K562 (cell line): Measurements from ENCODE around the gene TRIM47. TPM values are rescaled to one million over a fixed set of nuclear protein-coding genes. Genes with fewer than 3 reads are reported as not detected.

ENCODE experiments used
- ATAC-seq: fragments of 200-7000 bp; cut with Tn5 transposase; 3 replicates; pipeline ENCODE4 v1.9.1; 2020; ENCODE audit warnings: moderate library complexity
- BruUV-seq: library from RNA; stranded (reverse); fragments of 400-500 nt; replicated peaks from 2 replicates; lab custom pipeline; 2021; lab: Mats Ljungman, UMichigan
- CTCF ChIA-PET: fragments of 300-600 bp; formaldehyde crosslinking; extraction: SDS; loops from one replicate; lab custom pipeline; 2021; ENCODE audit warnings: low intra/inter-chr PET ratio; lab: Yijun Ruan, JAX
- POLR2A ChIA-PET: fragments of 300-600, 350-650 bp; sonication (Branson Sonifier 250); formaldehyde crosslinking; extraction: SDS; loops from one replicate; lab custom pipeline; 2021; ENCODE audit warnings: antibody characterized with exemption, inconsistent platforms; lab: Yijun Ruan, JAX
- DNase-seq, 4 experiments: peaks; one replicate each; pipeline versions ENCODE4 v3.0.0 to v3.0.0-alpha.2; 2011 to 2018; ENCODE audit warnings: low spot score in 3 of 4, mixed read lengths in 3 of 4; ENCODE audit errors: extremely low read depth in 1 of 4
- FAIRE-seq: peaks from 2 replicates; lab custom pipeline; 2011; peaks lifted over from hg19 to GRCh38; lab: Jason Lieb, UNC
- H2AFZ ChIP-seq: 2 replicates; pipeline ENCODE4 v1.6.0; 2011; ENCODE audit warnings: low read depth, low read length, control low read depth, inconsistent platforms
- H3K27ac ChIP-seq: fragments of 200-600 bp; 3 replicates; pipeline ENCODE4 v1.8.0; 2011; ENCODE audit warnings: low read depth, mild to moderate bottlenecking, control low read depth, inconsistent platforms, low read length, moderate library complexity, mixed read lengths; ENCODE audit errors: extremely low read depth
- H3K27me3 ChIP-seq, 2 experiments: fragments of 300-600 bp in 1 of 2; 2 replicates in 1 of 2; 3 replicates in 1 of 2; pipeline versions ENCODE4 v1.6.0 to v1.8.0; 2011; ENCODE audit warnings: inconsistent platforms in 2 of 2, low read length in 2 of 2, mild to moderate bottlenecking in 1 of 2, mixed read lengths in 1 of 2, moderate library complexity in 1 of 2; ENCODE audit not compliant: control insufficient read depth in 2 of 2, insufficient read depth in 2 of 2
- H3K36me3 ChIP-seq: fragments of 300-600 bp; 3 replicates; pipeline ENCODE4 v1.8.0; 2011; ENCODE audit warnings: mild to moderate bottlenecking, low read length, inconsistent platforms; ENCODE audit not compliant: control insufficient read depth, insufficient read depth
- H3K4me1 ChIP-seq, 2 experiments: fragments of 200-600 bp in 1 of 2; replicated peaks in 1 of 2; 2 replicates in 1 of 2; 3 replicates in 1 of 2; pipeline versions ENCODE4 v1.5.1 to v1.8.0; 2011; ENCODE audit warnings: inconsistent platforms in 2 of 2, low read length in 2 of 2, mild to moderate bottlenecking in 1 of 2, mixed read lengths in 1 of 2, moderate library complexity in 1 of 2; ENCODE audit not compliant: control insufficient read depth in 2 of 2, insufficient read depth in 2 of 2
- H3K4me2 ChIP-seq: 2 replicates; pipeline ENCODE4 v1.6.1; 2011; ENCODE audit warnings: low read length, control low read depth, inconsistent platforms, mixed read lengths; ENCODE audit not compliant: insufficient read depth
- H3K4me3 ChIP-seq: fragments of 200-600 bp; sonication (generic), shearing (Covaris generic); 2 replicates; pipeline ENCODE4 v1.5.1; 2016; ENCODE audit warnings: control low read depth, inconsistent platforms
- H3K79me2 ChIP-seq: fragments of 200-600 bp; 3 replicates; pipeline ENCODE4 v1.8.0; 2011; ENCODE audit warnings: low read length, inconsistent platforms; ENCODE audit not compliant: control insufficient read depth, insufficient read depth
- H3K9ac ChIP-seq, 2 experiments: 2 replicates each; pipeline versions ENCODE4 v1.6.0 to v1.6.1; 2011; ENCODE audit warnings: low read depth in 2 of 2, low read length in 2 of 2, control low read depth in 1 of 2, inconsistent platforms in 1 of 2, mild to moderate bottlenecking in 1 of 2, mixed read lengths in 1 of 2; ENCODE audit not compliant: insufficient read depth in 1 of 2
- H3K9me1 ChIP-seq: one replicate; pipeline ENCODE4 v1.6.0; 2011; ENCODE audit warnings: inconsistent platforms, mild to moderate bottlenecking, low read length, moderate library complexity; ENCODE audit not compliant: control insufficient read depth, insufficient read depth
- H3K9me3 ChIP-seq: replicated peaks from 2 replicates; pipeline ENCODE4 v1.5.1; 2011; ENCODE audit warnings: low read depth, low read length, inconsistent platforms; ENCODE audit not compliant: control insufficient read depth, insufficient read depth
- H4K20me1 ChIP-seq: replicated peaks from 2 replicates; pipeline ENCODE4 v1.6.1; 2011; ENCODE audit warnings: low read length, inconsistent platforms, mixed read lengths; ENCODE audit not compliant: control insufficient read depth, insufficient read depth
- EP400 ChIP-seq: fragments of 450-650 bp; IDR thresholded peaks from 2 replicates; pipeline ENCODE4 v1.6.1; 2017; ENCODE audit warnings: antibody characterized with exemption, mild to moderate bottlenecking, moderate library complexity
- FOXA1 ChIP-seq: fragments of 450-650 bp; IDR thresholded peaks from 2 replicates; pipeline ENCODE4 v1.6.1; 2016; ENCODE audit warnings: mild to moderate bottlenecking, borderline replicate concordance
- HNRNPLL ChIP-seq: fragments of 200-400 bp; formaldehyde crosslinking; IDR thresholded peaks from 2 replicates; pipeline ENCODE4 v1.6.1; 2017; ENCODE audit warnings: low read length, low read depth, mild to moderate bottlenecking; ENCODE audit not compliant: poor library complexity, severe bottlenecking
- ILF3 ChIP-seq: fragments of 450-650 bp; IDR thresholded peaks from 2 replicates; pipeline ENCODE4 v1.6.1; 2018; ENCODE audit warnings: antibody characterized with exemption, mild to moderate bottlenecking, moderate library complexity, borderline replicate concordance
- KDM4B ChIP-seq, 2 experiments: fragments of 450-650 bp in 1 of 2; sonication (generic) in 1 of 2; IDR thresholded peaks; 2 replicates each; pipeline ENCODE4 v1.6.1; 2016 to 2017; ENCODE audit warnings: borderline replicate concordance in 2 of 2, antibody characterized with exemption in 1 of 2, low read depth in 1 of 2, mild to moderate bottlenecking in 1 of 2
- MAFG ChIP-seq: fragments of 450-650 bp; conservative IDR thresholded peaks from 2 replicates; pipeline ENCODE4 v1.6.1; 2016; ENCODE audit warnings: missing genetic modification characterization, missing compliant biosample characterization
- MEF2A ChIP-seq: IDR thresholded peaks from 2 replicates; pipeline ENCODE4 v1.6.1; 2011; ENCODE audit warnings: low read depth, mild to moderate bottlenecking, low read length, moderate library complexity; ENCODE audit not compliant: control insufficient read depth
- POLR2AphosphoS2 ChIP-seq: IDR thresholded peaks from 2 replicates; pipeline ENCODE4 v1.6.1; 2012; ENCODE audit warnings: low read length, improper control_type of control experiment
- SETDB1 ChIP-seq: IDR thresholded peaks from one replicate; pipeline ENCODE4 v1.6.1; 2012; ENCODE audit warnings: low read length, control low read depth, inconsistent platforms
- SLC30A9 ChIP-seq: fragments of 250-450 bp; sonication (Bioruptor Pico); IDR thresholded peaks from 2 replicates; pipeline ENCODE4 v1.8.0; 2022; ENCODE audit warnings: mild to moderate bottlenecking, moderate library complexity
- STAT5A ChIP-seq: IDR thresholded peaks from 2 replicates; pipeline ENCODE4 v1.6.1; 2012; ENCODE audit warnings: low read length, inconsistent platforms, borderline replicate concordance
- TAL1 ChIP-seq: fragments of 450-650 bp; IDR thresholded peaks from 2 replicates; pipeline ENCODE4 v1.6.1; 2016; ENCODE audit warnings: mild to moderate bottlenecking
- ZFP30 ChIP-seq: fragments of 250-450 bp; sonication (Bioruptor Pico); IDR thresholded peaks from 2 replicates; pipeline ENCODE4 v1.8.0; 2022; ENCODE audit warnings: moderate library complexity, mild to moderate bottlenecking, inconsistent platforms, borderline replicate concordance
- ZNF274 ChIP-seq: IDR thresholded peaks from 2 replicates; pipeline ENCODE4 v1.6.1; 2011; ENCODE audit warnings: low read depth, mild to moderate bottlenecking, low read length, moderate library complexity, borderline replicate concordance
- ZNF644 ChIP-seq: fragments of 200-800 bp; sonication (Bioruptor generic); IDR thresholded peaks from 2 replicates; pipeline ENCODE4 v1.6.1; 2016; ENCODE audit warnings: low read depth, missing genetic modification characterization, missing compliant biosample characterization
- WGBS: fragments of 100-300 bp; shearing (Covaris generic); methylation state at CpG from one replicate; pipeline ENCODE4 v1.1.6; 2016; ENCODE audit warnings: low coverage, mixed read lengths; ENCODE audit not compliant: insufficient coverage; ENCODE audit errors: missing lambda C conversion rate; 5-methylcytosine and 5-hydroxymethylcytosine counted together
- in situ Hi-C: fragments of 300-500 bp; cut with MboI; formaldehyde crosslinking; loops from 4 replicates; pipeline ENCODE4 v1.15.0; 2018; ENCODE audit warnings: inconsistent platforms, mixed read lengths
- intact Hi-C: fragments of 100-400 bp; cut with micrococcal nuclease; formaldehyde crosslinking; loops from 2 replicates; pipeline ENCODE4 v1.14.2; 2022
- polyA plus RNA-seq, 8 experiments: library from polyadenylated mRNA; depleted of rRNA in 4 of 8; stranded (reverse) in 5 of 8; unstranded in 3 of 8; fragments of >200 nt; fragmentation: Nextera tagmentation in 2 of 8; fragmentation: Illumina TruSeq in 1 of 8; extraction: Ambion mirVana in 2 of 8; extraction: Trizol in 1 of 8; gene quantifications; 2 replicates each; pipeline versions ENCODE4 v1.2.1 to v1.2.3, GENCODE V29; 2011 to 2014; ENCODE audit warnings: inconsistent platforms in 1 of 8, missing spikeins in 1 of 8
- total RNA-seq, 7 experiments: library from RNA; depleted of rRNA in 6 of 7; stranded (reverse); fragments of >200 nt in 6 of 7; fragmentation: Illumina TruSeq in 2 of 7; extraction: Trizol in 2 of 7; gene quantifications; 2 replicates each; pipeline versions ENCODE4 v1.2.1 to v1.2.3, GENCODE V29; 2011 to 2021; ENCODE audit warnings: low replicate concordance in 1 of 7
- TF ChIP-seq, protein P1 (sequence below): sonication (generic); formaldehyde crosslinking; IDR thresholded peaks from 2 replicates; pipeline ENCODE4 v1.8.1; 2023; ENCODE audit warnings: mild to moderate bottlenecking, missing genetic modification reagents
- TF ChIP-seq, protein P2 (sequence below): sonication (generic); formaldehyde crosslinking; IDR thresholded peaks from 2 replicates; pipeline ENCODE4 v1.8.1; 2023; ENCODE audit warnings: mild to moderate bottlenecking, missing genetic modification reagents

The TRIM47 gene
- total and polyA plus RNA-seq, 9 of the 15 experiments (the other 6 are each of a cell fraction or from before 2014, with no cell fraction given): 0.56 to 6.1 (median 3.2) TPM

DNA sequence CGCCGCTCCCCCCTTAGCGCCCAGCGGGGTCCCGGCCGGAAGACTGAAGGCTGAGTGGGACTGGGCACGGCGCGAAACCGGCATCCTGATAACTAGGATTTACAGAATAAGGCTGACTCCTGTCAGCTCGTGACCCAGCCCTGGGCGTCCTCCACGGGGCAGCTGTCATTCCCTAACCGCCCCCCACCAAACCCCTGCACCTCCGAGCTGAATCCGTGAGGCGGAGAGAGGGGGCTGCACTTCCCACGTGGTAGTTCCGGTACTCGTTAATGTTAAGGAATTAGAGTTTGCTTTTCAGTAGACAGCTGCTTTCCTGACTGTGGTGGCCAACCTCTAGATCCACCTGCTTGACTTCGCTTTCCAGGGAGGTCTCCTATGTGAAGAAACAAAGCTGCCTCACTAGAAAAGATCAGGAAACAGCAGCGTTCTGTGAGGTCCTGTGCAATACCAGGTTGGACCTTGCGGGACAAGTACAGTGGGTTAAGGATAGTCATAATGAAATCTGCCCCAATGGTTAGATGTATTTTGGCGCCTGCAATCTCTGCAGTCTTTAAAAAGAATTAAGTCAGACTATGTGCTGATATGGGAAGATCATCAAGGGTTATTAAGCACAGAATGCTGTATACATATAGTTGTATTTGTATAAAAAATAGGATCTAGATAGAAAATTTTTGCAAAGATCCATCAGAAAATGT is 22.2 kb downstream of the TRIM47 start:
- ATAC-seq (peak; percentile 70), DNase-seq (peak in 1 of 4 experiments; percentile 49), FAIRE-seq (peak; percentile 69)
- peaks cover 5% of the 10 kb centered on the region; the same call in 2 of the 3 replicates for H3K36me3 ChIP-seq
- H3K79me2 ChIP-seq: peaks cover 34% of the 10 kb centered on the region
- H3K9me1 ChIP-seq: no peaks in the 10 kb centered on the region
- H3K4me2 ChIP-seq: peak overlapping the region; percentile 93
- BruUV-seq: TSS peak; percentile 85
- H3K9ac ChIP-seq: peak overlapping the region; percentile 96 to 97
- peaks cover 31 to 34% of the 10 kb centered on the region in 2 experiments for H3K4me1 ChIP-seq
- ChIA-PET CTCF (interaction anchor here (2.6 kb wide), 1 partner anchor 40 kb away, joined by 16 read pairs; the partner anchor contains the start of gene TRIM65), POLR2A (interaction anchor here (0.6 to 8.2 kb wide), 12 partner anchors 9 to 1120 kb away, joined by 3 to 109 read pairs (median 4); partner anchors contain the start of gene UNC13D)
- peak overlapping the region; percentile 93 for H3K27ac ChIP-seq
- no peaks in the 10 kb centered on the region for H3K9me3 ChIP-seq
- intact Hi-C loops (loop anchor here (5.0 kb wide), 1 partner anchor 74 kb away; the partner anchor contains the start of gene UNK), in situ Hi-C loops (no loop called here)
- peak overlapping the region; percentile 69 for H2AFZ ChIP-seq
- peak overlapping the region; percentile 88 for H3K4me3 ChIP-seq
- 2% methylated on average over 24 of the region's 24 CpGs for WGBS
- no peaks in the 10 kb centered on the region for H4K20me1 ChIP-seq
- H3K27me3 ChIP-seq: no peaks in the 10 kb centered on the region
- TF ChIP-seq POLR2AphosphoS2: peak; percentile 54
- no peak for TF ChIP-seq HNRNPLL
- no peak for TF ChIP-seq ZNF274
- TF ChIP-seq ILF3: no peak
- TF ChIP-seq ZNF644 (tag): no peak
- TF ChIP-seq, protein P1, sequence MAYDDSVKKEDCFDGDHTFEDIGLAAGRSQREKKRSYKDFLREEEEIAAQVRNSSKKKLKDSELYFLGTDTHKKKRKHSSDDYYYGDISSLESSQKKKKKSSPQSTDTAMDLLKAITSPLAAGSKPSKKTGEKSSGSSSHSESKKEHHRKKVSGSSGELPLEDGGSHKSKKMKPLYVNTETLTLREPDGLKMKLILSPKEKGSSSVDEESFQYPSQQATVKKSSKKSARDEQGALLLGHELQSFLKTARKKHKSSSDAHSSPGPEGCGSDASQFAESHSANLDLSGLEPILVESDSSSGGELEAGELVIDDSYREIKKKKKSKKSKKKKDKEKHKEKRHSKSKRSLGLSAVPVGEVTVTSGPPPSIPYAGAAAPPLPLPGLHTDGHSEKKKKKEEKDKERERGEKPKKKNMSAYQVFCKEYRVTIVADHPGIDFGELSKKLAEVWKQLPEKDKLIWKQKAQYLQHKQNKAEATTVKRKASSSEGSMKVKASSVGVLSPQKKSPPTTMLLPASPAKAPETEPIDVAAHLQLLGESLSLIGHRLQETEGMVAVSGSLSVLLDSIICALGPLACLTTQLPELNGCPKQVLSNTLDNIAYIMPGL (CRISPR knock-in tag): 0 out of 2 replicates have a peak, but pooled peaks have one; percentile 9
- TF ChIP-seq MAFG (tag): no peak
- no peak for TF ChIP-seq MEF2A
- TF ChIP-seq, protein P2, sequence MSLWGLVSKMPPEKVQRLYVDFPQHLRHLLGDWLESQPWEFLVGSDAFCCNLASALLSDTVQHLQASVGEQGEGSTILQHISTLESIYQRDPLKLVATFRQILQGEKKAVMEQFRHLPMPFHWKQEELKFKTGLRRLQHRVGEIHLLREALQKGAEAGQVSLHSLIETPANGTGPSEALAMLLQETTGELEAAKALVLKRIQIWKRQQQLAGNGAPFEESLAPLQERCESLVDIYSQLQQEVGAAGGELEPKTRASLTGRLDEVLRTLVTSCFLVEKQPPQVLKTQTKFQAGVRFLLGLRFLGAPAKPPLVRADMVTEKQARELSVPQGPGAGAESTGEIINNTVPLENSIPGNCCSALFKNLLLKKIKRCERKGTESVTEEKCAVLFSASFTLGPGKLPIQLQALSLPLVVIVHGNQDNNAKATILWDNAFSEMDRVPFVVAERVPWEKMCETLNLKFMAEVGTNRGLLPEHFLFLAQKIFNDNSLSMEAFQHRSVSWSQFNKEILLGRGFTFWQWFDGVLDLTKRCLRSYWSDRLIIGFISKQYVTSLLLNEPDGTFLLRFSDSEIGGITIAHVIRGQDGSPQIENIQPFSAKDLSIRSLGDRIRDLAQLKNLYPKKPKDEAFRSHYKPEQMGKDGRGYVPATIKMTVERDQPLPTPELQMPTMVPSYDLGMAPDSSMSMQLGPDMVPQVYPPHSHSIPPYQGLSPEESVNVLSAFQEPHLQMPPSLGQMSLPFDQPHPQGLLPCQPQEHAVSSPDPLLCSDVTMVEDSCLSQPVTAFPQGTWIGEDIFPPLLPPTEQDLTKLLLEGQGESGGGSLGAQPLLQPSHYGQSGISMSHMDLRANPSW (CRISPR knock-in tag): no peak
- TF ChIP-seq SLC30A9 (CRISPR knock-in tag): no peak
- peak; percentile 71 for TF ChIP-seq EP400
- TF ChIP-seq SETDB1: no peak
- no peak for TF ChIP-seq STAT5A
- no peak for TF ChIP-seq ZFP30 (CRISPR knock-in tag)
- TF ChIP-seq TAL1: no peak
- TF ChIP-seq KDM4B (IDR thresholded peaks at IDR 0.05; ENCODE audit: borderline replicate concordance in 2 of 2, low read depth in 1 of 2): no peak; a peak in 1 of 4 replicates
- no peak for TF ChIP-seq FOXA1
